AG04449 (cell line): Measurements from ENCODE around the gene KLHL17.

Source experiments
- CTCF ChIA-PET: fragments of 350-600 bp; formaldehyde crosslinking; extraction: SDS; loops from one replicate; lab custom pipeline; 2021; ENCODE audit warnings: antibody characterized with exemption; lab: Yijun Ruan, JAX
- POLR2A ChIA-PET: fragments of 400-600, 350-600 bp; formaldehyde crosslinking; extraction: SDS; loops from one replicate; lab custom pipeline; 2020; ENCODE audit warnings: antibody characterized with exemption, inconsistent platforms; lab: Yijun Ruan, JAX
- DNase-seq: peaks from one replicate; pipeline ENCODE4 v3.0.0-alpha.2; 2010; ENCODE audit warnings: low read depth, low spot score
- H3K4me3 ChIP-seq: 2 replicates; pipeline ENCODE4 v1.5.1; 2011; ENCODE audit warnings: low read depth, mild to moderate bottlenecking, control low read depth, low read length
- TF ChIP-seq, protein P1 (sequence below): IDR thresholded peaks from one replicate; pipeline ENCODE4 v1.5.1; 2011; ENCODE audit warnings: mild to moderate bottlenecking, moderate library complexity, low read length, control low read depth, inconsistent platforms; ENCODE audit not compliant: insufficient read depth; ENCODE audit errors: missing control alignments

The KLHL17 gene

GRCh38 chr1:981491-981954, 21.1 kb downstream of the KLHL17 start:
- ChIA-PET CTCF (interaction anchor here (0.7 to 7.8 kb wide), 9 partner anchors 10 to 309 kb away, joined by 3 to 152 read pairs (median 23); partner anchors contain the start of genes HES4 and ISG15), POLR2A (no interaction called here)
- TF ChIP-seq, protein P1, sequence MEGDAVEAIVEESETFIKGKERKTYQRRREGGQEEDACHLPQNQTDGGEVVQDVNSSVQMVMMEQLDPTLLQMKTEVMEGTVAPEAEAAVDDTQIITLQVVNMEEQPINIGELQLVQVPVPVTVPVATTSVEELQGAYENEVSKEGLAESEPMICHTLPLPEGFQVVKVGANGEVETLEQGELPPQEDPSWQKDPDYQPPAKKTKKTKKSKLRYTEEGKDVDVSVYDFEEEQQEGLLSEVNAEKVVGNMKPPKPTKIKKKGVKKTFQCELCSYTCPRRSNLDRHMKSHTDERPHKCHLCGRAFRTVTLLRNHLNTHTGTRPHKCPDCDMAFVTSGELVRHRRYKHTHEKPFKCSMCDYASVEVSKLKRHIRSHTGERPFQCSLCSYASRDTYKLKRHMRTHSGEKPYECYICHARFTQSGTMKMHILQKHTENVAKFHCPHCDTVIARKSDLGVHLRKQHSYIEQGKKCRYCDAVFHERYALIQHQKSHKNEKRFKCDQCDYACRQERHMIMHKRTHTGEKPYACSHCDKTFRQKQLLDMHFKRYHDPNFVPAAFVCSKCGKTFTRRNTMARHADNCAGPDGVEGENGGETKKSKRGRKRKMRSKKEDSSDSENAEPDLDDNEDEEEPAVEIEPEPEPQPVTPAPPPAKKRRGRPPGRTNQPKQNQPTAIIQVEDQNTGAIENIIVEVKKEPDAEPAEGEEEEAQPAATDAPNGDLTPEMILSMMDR: no peak
- DNase-seq: no peak
- H3K4me3 ChIP-seq: no peak overlapping the region

DNA sequence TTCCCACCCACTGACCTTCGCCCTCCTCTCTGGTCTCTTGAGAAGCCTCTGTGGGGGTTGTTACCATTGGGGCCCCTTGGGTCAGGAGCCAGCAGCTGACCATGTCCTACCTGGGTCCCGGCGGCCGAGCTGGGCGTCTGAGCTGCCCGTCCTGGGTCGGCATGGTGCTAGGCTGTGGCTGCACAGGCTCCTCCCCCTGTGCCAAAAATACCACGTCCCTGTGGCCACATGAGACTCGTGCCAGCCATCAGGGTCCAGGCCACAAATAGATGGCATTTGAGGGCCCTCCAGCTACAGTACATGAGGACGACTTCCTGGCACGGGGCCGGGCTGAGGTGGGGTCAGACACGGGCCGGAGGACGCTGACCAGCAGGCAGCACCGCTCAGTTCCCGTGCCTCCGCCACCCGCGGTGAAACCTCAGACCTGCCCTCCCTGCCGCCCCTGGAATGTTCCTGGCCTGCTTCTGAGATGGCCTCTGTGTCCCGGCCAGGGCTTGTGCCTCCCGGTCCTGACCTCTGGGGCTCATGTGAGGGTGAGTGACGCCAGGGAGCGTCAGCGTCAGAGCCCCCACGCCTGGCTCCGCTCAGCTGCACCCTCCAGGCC, 21.7 kb downstream of the KLHL17 start, which contains the start of gene PERM1:
Gene PERM1, minus strand, starts transcription at position 139 of the 604 bp plus-strand sequence. CDS start 1,064 bp downstream, outside the sequence.
- no peak within 1 kb of the TSS for H3K4me3 ChIP-seq
- ChIA-PET POLR2A (no interaction called here), CTCF (interaction anchor here (0.6 to 7.8 kb wide), 11 partner anchors 7 to 313 kb away, joined by 3 to 152 read pairs (median 23); partner anchors contain the start of genes HES4 and ISG15)

GRCh38 chr1:982765-983436, 22.5 kb downstream of the KLHL17 start:
- TF ChIP-seq, protein P1: no peak
- POLR2A ChIA-PET: no interaction called here

More for the DNA sequence above, 21.7 kb downstream of the KLHL17 start, which contains the start of gene PERM1:
- TF ChIP-seq, protein P1: no peak
- no peak for DNase-seq

DNA sequence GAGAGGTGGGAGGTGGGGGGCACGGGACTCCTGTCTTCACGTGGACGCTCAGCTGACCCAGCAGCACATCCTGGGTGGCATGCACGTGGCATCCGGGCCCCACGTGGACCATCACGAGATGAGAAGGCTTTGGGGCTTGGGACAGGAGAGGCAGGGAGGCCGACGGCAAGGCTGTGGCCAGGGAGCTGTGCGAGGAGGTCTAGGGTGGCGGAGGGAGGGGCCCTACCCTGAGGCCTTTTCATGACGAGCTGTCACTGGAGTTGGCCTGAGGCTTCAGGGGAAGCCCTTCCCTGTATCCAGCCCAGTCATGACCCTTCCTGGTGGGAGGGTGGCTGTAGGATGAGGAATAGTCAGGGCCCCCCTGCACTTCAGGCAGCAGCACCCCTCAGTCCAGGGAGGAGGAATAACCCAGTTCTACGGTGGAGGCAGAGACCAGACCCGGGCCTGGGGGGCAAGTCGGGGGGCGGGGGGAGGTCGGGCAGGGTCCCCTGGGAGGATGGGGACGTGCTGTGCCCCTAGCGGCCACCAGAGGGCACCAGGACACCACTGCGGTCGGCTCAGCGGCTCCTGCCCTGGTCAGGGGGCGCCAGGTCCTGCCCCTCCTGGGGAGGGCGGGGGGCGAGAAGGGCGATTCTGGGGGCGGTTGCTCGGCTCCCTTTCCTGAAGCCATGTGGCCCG, 23.6 kb downstream of the KLHL17 start:
- TF ChIP-seq, protein P1: peak; percentile 91
- ChIA-PET POLR2A (interaction anchor here (0.6 kb wide), 1 partner anchor 38 kb away, joined by 3 read pairs; no protein-coding TSS in a partner anchor), CTCF (interaction anchor here (0.6 to 7.8 kb wide), 37 partner anchors 9 to 360 kb away, joined by 3 to 152 read pairs (median 4); partner anchors contain the start of genes HES4, ISG15 and PLEKHN1)
- no peak for DNase-seq
- peak overlapping the region; percentile 40 for H3K4me3 ChIP-seq

More at GRCh38 chr1:982765-983436, 22.5 kb downstream of the KLHL17 start:
- H3K4me3 ChIP-seq: no peak overlapping the region
- no peak for DNase-seq
- CTCF ChIA-PET: interaction anchor here (0.9 to 7.8 kb wide), 17 partner anchors 8 to 308 kb away, joined by 3 to 152 read pairs (median 10); partner anchors contain the start of genes HES4 and ISG15

DNA sequence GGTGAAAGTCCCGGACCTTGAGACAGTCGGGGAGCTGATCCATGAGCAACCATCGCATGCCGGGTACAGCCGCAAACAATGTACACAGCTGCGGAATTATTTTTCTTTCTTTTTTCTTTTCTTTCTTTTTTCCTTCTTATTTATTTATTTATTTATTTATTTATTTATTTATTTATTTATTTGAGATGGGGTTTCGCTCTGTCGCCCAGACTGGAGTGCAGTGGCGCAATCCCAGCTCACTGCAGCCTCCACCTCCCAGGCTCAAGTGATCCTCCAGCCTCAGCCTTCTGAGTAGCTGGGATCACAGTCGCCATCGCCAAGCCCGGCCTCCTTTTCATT, 24.1 kb downstream of the KLHL17 start:
- TF ChIP-seq, protein P1: no peak
- H3K4me3 ChIP-seq: peak overlapping the region; percentile 40
- CTCF ChIA-PET: interaction anchor here (0.6 to 7.8 kb wide), 33 partner anchors 8 to 359 kb away, joined by 3 to 152 read pairs (median 4); partner anchors contain the start of genes HES4, ISG15 and PLEKHN1
- DNase-seq: no peak
- POLR2A ChIA-PET: interaction anchor here (0.6 kb wide), 1 partner anchor 39 kb away, joined by 3 read pairs; no protein-coding TSS in a partner anchor
